ENCODE data around the gene OR2M2. TPM values are rescaled to one million over a fixed set of nuclear protein-coding genes. Genes with fewer than 3 reads are reported as not detected.

The OR2M2 gene
- total RNA-seq, 1 experiment from 2014 or later = not detected

DNA sequence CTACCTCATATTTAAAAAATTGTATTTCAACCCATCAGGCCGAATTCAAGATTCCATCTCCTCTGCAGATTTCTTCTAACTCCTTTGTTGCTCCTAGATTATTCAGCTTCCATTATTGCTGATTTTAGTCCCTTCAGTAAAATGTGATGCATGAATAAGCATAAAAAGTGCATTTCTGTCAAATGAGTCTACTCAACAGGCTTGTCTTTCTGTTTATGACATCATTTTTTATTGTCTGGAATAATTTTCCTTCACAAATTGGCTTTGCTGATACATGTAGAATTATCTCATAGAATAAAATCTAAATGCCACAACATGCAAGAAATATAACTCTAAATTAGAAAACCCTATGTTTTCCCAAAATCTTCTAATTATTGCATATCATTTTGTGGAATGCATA, 31.3 kb upstream of the OR2M2 start:
- Mint-ChIP-seq H3K27me3 (ENCODE audit: insufficient read depth, unreplicated experiment) (no peaks in the 10 kb centered on the region), H3K4me3 (ENCODE audit: unreplicated experiment) (no peak overlapping the region), H3K36me3 (ENCODE audit: insufficient read depth, unreplicated experiment) (peaks cover 7% of the 10 kb centered on the region), H3K4me1 (ENCODE audit: insufficient read depth, unreplicated experiment) (peaks cover 47% of the 10 kb centered on the region), H3K27ac (ENCODE audit: low read depth, unreplicated experiment) (no peak overlapping the region), H3K9me3 (ENCODE audit: unreplicated experiment) (peaks cover 25% of the 10 kb centered on the region)
- TF ChIP-seq, protein P1, sequence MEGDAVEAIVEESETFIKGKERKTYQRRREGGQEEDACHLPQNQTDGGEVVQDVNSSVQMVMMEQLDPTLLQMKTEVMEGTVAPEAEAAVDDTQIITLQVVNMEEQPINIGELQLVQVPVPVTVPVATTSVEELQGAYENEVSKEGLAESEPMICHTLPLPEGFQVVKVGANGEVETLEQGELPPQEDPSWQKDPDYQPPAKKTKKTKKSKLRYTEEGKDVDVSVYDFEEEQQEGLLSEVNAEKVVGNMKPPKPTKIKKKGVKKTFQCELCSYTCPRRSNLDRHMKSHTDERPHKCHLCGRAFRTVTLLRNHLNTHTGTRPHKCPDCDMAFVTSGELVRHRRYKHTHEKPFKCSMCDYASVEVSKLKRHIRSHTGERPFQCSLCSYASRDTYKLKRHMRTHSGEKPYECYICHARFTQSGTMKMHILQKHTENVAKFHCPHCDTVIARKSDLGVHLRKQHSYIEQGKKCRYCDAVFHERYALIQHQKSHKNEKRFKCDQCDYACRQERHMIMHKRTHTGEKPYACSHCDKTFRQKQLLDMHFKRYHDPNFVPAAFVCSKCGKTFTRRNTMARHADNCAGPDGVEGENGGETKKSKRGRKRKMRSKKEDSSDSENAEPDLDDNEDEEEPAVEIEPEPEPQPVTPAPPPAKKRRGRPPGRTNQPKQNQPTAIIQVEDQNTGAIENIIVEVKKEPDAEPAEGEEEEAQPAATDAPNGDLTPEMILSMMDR (IDR thresholded peaks at IDR 0.05; ENCODE audit: unreplicated experiment) = no peak
- CTCF ChIA-PET = no interaction called here
- BruUV-seq (replicated peaks) = no TSS peak
- POLR2A ChIA-PET = no interaction called here
- intact Hi-C loops (cut with micrococcal nuclease) = no loop called here
- DNase-seq (ENCODE audit: unreplicated experiment) = no peak

DNA sequence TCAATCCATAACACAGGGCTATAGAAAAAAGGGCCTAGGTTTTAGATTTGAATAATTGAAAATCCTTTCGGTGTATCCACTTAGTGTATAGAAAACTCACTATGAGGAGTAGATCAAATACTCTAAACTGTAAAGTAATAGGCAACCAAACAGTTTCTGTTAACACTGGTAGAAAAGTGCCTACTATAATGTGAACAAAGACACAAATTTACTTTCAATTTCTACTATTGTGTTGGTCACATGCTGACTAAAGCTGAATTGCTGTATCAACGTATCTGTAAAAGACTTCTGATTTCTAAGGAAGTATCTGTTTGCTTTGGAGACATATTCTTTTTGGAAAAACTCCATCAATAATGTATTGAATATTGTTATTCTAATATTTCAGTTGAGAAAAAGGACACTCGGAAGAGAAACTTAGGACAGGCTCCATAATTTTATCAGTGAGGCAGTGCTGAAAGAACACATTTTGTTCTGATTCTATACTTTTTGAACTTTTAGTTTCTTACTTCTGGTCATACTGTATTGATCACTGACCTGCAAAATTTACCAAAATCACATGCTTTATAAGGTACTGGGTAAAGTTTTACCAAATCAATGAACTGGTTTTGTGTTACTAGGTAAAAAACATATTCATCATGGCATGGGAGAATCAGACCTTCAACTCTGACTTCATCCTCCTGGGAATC, 30.0 kb upstream of the OR2M2 start, which contains the start of gene OR2M5:
Gene OR2M5 (plus strand): TSS at position 636 of the 686 bp plus-strand sequence. CDS start 0 bp downstream, at position 636.
- peaks cover 7% of the 10 kb centered on the region for H3K36me3 Mint-ChIP-seq (ENCODE audit: insufficient read depth, unreplicated experiment)
- H3K9me3 Mint-ChIP-seq (ENCODE audit: unreplicated experiment) = peaks cover 25% of the 10 kb centered on the region
- ChIA-PET POLR2A (interaction anchor here (0.6 kb wide), 1 partner anchor 725 kb away, joined by 4 read pairs; no protein-coding TSS in a partner anchor), CTCF (interaction anchor here (0.6 kb wide), 1 partner anchor 41 kb away, joined by 3 read pairs; no protein-coding TSS in a partner anchor)
- H3K27me3 Mint-ChIP-seq (ENCODE audit: insufficient read depth, unreplicated experiment) = no peaks in the 10 kb centered on the region
- no TSS peak for BruUV-seq (replicated peaks)
- intact Hi-C loops (cut with micrococcal nuclease) = no loop called here
- H3K4me1 Mint-ChIP-seq (ENCODE audit: insufficient read depth, unreplicated experiment) = peaks cover 42% of the 10 kb centered on the region
- DNase-seq (ENCODE audit: unreplicated experiment) = no peak
- H3K27ac Mint-ChIP-seq (ENCODE audit: low read depth, unreplicated experiment) = no peak within 1 kb of the TSS
- H3K4me3 Mint-ChIP-seq (ENCODE audit: unreplicated experiment) = no peak within 1 kb of the TSS
- TF ChIP-seq, protein P1 (IDR thresholded peaks at IDR 0.05; ENCODE audit: unreplicated experiment) = no peak

DNA sequence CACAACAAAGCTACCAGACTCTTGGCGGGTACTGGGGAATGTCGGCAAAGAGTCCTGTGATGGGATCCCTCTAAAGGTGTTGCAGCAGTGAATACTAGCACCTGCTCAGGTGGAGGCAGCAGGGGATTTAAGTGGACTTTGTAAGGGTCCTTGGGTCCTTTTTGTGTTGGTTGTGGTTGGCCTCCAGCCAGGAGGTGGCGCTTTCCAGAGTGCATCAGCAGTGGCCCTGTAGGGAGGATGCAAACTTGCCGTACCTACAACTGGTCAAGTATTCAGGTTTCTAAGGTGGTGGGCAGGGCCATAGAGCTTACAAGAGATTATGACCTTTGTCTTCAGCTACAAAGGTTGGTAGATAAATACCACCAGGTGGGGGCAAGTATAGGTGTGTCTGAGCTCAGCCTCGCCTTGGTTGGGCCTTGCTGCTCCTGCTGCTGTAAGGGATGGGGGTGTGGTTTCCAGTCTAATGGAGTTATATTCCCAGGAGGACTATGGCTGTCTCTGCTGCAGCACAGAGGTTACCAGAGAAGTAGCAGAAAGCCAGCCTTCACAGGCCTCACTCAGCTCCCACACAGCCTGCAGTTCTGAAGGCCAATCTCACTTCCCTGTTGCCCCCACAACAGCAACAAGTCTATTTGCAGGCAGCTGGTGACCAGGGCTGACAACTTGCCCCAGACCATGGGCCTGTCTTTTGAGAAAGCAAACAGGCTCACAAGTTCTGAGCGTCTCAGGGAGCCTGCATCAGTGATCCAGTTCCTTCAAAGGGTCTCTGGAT, 22.4 kb upstream of the OR2M2 start:
- POLR2A ChIA-PET = interaction anchor here (0.6 kb wide), 1 partner anchor 662 kb away, joined by 3 read pairs; no protein-coding TSS in a partner anchor
- Mint-ChIP-seq H3K36me3 (ENCODE audit: insufficient read depth, unreplicated experiment) (no peaks in the 10 kb centered on the region), H3K4me1 (ENCODE audit: insufficient read depth, unreplicated experiment) (no peaks in the 10 kb centered on the region), H3K4me3 (ENCODE audit: unreplicated experiment) (no peak overlapping the region), H3K27ac (ENCODE audit: low read depth, unreplicated experiment) (no peak overlapping the region), H3K9me3 (ENCODE audit: unreplicated experiment) (peaks cover 8% of the 10 kb centered on the region), H3K27me3 (ENCODE audit: insufficient read depth, unreplicated experiment) (no peaks in the 10 kb centered on the region)
- CTCF ChIA-PET = interaction anchor here (0.8 kb wide), 2 partner anchors 57 to 470 kb away, joined by 3 to 4 read pairs; no protein-coding TSS in a partner anchor
- no TSS peak for BruUV-seq (replicated peaks)
- intact Hi-C loops (cut with micrococcal nuclease) = no loop called here
- no peak for DNase-seq (ENCODE audit: unreplicated experiment)
- TF ChIP-seq, protein P1 (IDR thresholded peaks at IDR 0.05; ENCODE audit: unreplicated experiment) = no peak

- no peaks in the 10 kb centered on the region for H3K4me1 Mint-ChIP-seq (ENCODE audit: insufficient read depth, unreplicated experiment)
Observed at GRCh38 chr1:248155927-248156326, 18.7 kb upstream of the OR2M2 start.

More at GRCh38 chr1:248155927-248156326, 18.7 kb upstream of the OR2M2 start:
- Mint-ChIP-seq H3K36me3 (ENCODE audit: insufficient read depth, unreplicated experiment) (no peaks in the 10 kb centered on the region), H3K27me3 (ENCODE audit: insufficient read depth, unreplicated experiment) (no peaks in the 10 kb centered on the region), H3K9me3 (ENCODE audit: unreplicated experiment) (no peaks in the 10 kb centered on the region), H3K4me3 (ENCODE audit: unreplicated experiment) (no peak overlapping the region), H3K27ac (ENCODE audit: low read depth, unreplicated experiment) (no peak overlapping the region)
- no TSS peak for BruUV-seq (replicated peaks)
- ChIA-PET CTCF (interaction anchor here (0.5 to 1.4 kb wide), 3 partner anchors 27 to 258 kb away, joined by 3 to 4 read pairs (median 3); no protein-coding TSS in a partner anchor), POLR2A (no interaction called here)
- DNase-seq (ENCODE audit: unreplicated experiment) = no peak
- TF ChIP-seq, protein P1 (IDR thresholded peaks at IDR 0.05; ENCODE audit: unreplicated experiment) = no peak
- intact Hi-C loops (cut with micrococcal nuclease) = no loop called here
